HepG2 (cell line): ENCODE measurements around the gene DNAI2. TPM values are rescaled to one million over a fixed set of nuclear protein-coding genes. Genes with fewer than 3 reads are reported as not detected.
"Not testable (repeated sequence)": the region's sequence is repeated elsewhere in the genome, so short reads cannot be mapped to it uniquely, and the experiment has no call there.

Experiments
- ATAC-seq: fragments of 200-7000 bp; cut with Tn5 transposase; 3 replicates; pipeline ENCODE4 v1.9.1; 2020; ENCODE audit warnings: mild to moderate bottlenecking, moderate library complexity
- BruUV-seq: library from RNA; stranded (reverse); fragments of 400-500 nt; replicated peaks from 2 replicates; lab custom pipeline; 2021; lab: Mats Ljungman, UMichigan
- CTCF ChIA-PET: fragments of 300-600 bp; formaldehyde crosslinking; extraction: SDS; loops from one replicate; lab custom pipeline; 2021; ENCODE audit warnings: low total read pairs, inconsistent platforms, low intra/inter-chr PET ratio; lab: Yijun Ruan, JAX
- POLR2A ChIA-PET: fragments of 350-600 bp; sonication (Branson Sonifier 250); formaldehyde crosslinking; loops from one replicate; lab custom pipeline; 2020; ENCODE audit warnings: antibody characterized with exemption, inconsistent platforms; lab: Yijun Ruan, JAX
- DNase-seq: peaks from one replicate; pipeline ENCODE4 v3.0.0-alpha.2; 2015; ENCODE audit warnings: low spot score
- FAIRE-seq: peaks from 3 replicates; lab custom pipeline; 2011; peaks lifted over from hg19 to GRCh38; lab: Jason Lieb, UNC
- H2AFZ ChIP-seq: one replicate; pipeline ENCODE4 v1.6.1; 2011; ENCODE audit warnings: low read length, inconsistent platforms
- H3K27ac ChIP-seq: fragments of 300-600 bp; 3 replicates; pipeline ENCODE4 v1.8.0; 2011; ENCODE audit warnings: mixed run types, mild to moderate bottlenecking, mixed read lengths, low read length, inconsistent platforms; ENCODE audit not compliant: insufficient read depth; ENCODE audit errors: extremely low read length
- H3K27me3 ChIP-seq, 2 experiments: fragments of 200-600 bp in 1 of 2; 2 replicates in 1 of 2; 3 replicates in 1 of 2; pipeline versions ENCODE4 v1.6.0 to v1.8.0; 2011; ENCODE audit warnings: low read length in 2 of 2, mild to moderate bottlenecking in 2 of 2, moderate library complexity in 2 of 2, inconsistent platforms in 1 of 2; ENCODE audit not compliant: insufficient read depth in 2 of 2, control insufficient read depth in 1 of 2
- H3K36me3 ChIP-seq, 2 experiments: fragments of 200-600 bp in 1 of 2; replicated peaks in 1 of 2; 2 replicates in 1 of 2; 3 replicates in 1 of 2; pipeline versions ENCODE4 v1.5.1 to v1.8.0; 2011; ENCODE audit warnings: low read length in 2 of 2, inconsistent platforms in 1 of 2; ENCODE audit not compliant: insufficient read depth in 2 of 2, control insufficient read depth in 1 of 2
- H3K4me1 ChIP-seq: 2 replicates; pipeline ENCODE4 v1.5.1; 2012; ENCODE audit warnings: low read length, inconsistent platforms; ENCODE audit not compliant: insufficient read depth
- H3K4me2 ChIP-seq: 2 replicates; pipeline ENCODE4 v1.6.0; 2011; ENCODE audit warnings: low read depth, low read length, inconsistent platforms
- H3K4me3 ChIP-seq, 3 experiments: fragments of 200-600 bp in 1 of 3; sonication (generic), shearing (Covaris generic) in 1 of 3; replicated peaks in 1 of 3; 2 replicates each; pipeline ENCODE4 v1.5.1; 2011 to 2016; ENCODE audit warnings: low read length in 3 of 3, inconsistent platforms in 2 of 3, low read depth in 2 of 3, mild to moderate bottlenecking in 2 of 3, control low read depth in 1 of 3, mixed read lengths in 1 of 3; ENCODE audit not compliant: insufficient read depth in 1 of 3
- H3K79me2 ChIP-seq: one replicate; pipeline ENCODE4 v1.6.1; 2011; ENCODE audit warnings: low read length, inconsistent platforms; ENCODE audit not compliant: insufficient read depth
- H3K9ac ChIP-seq: 2 replicates; pipeline ENCODE4 v1.6.0; 2011; ENCODE audit warnings: mild to moderate bottlenecking, low read depth, low read length, inconsistent platforms; ENCODE audit not compliant: insufficient read depth
- H3K9me3 ChIP-seq: 2 replicates; pipeline ENCODE4 v1.5.1; 2012; ENCODE audit warnings: mild to moderate bottlenecking, low read length
- H4K20me1 ChIP-seq: 2 replicates; pipeline ENCODE4 v1.6.0; 2011; ENCODE audit warnings: inconsistent platforms, mild to moderate bottlenecking, low read length, moderate library complexity; ENCODE audit not compliant: insufficient read depth
- MAFF ChIP-seq: IDR thresholded peaks from 2 replicates; pipeline ENCODE4 v1.6.1; 2011; ENCODE audit warnings: low read depth, low read length, improper control_type of control experiment
- MAFK ChIP-seq, 2 experiments: IDR thresholded peaks in 1 of 2; conservative IDR thresholded peaks in 1 of 2; 2 replicates each; pipeline ENCODE4 v1.6.1; 2011; ENCODE audit warnings: improper control_type of control experiment in 2 of 2, low read length in 2 of 2
- ZNF205 ChIP-seq: IDR thresholded peaks from 2 replicates; pipeline ENCODE4 v1.6.1; 2018; ENCODE audit warnings: missing biosample characterization, missing genetic modification reagents
- WGBS: methylation state at CpG from one replicate; pipeline ENCODE4 v1.1.6; 2017; ENCODE audit warnings: low lambda C conversion rate; 5-methylcytosine and 5-hydroxymethylcytosine counted together
- in situ Hi-C: cut with HindIII; loops from 2 replicates; pipeline ENCODE4 v1.10.0; 2017; ENCODE audit warnings: low pct_unique_long_range_greater_than_20kb; ENCODE audit not compliant: extremely low pct_ligation_motif_present
- intact Hi-C: fragments of 100-400 bp; cut with micrococcal nuclease; formaldehyde crosslinking; loops from one replicate; pipeline ENCODE4 v1.10.0; 2022; ENCODE audit not compliant: unreplicated experiment
- polyA plus RNA-seq, 8 experiments: library from polyadenylated mRNA; depleted of rRNA in 3 of 8; stranded (reverse) in 7 of 8; unstranded in 1 of 8; fragments of >200 nt; fragmentation: Illumina TruSeq in 4 of 8; extraction: Trizol in 4 of 8; gene quantifications; 2 replicates each; pipeline versions ENCODE4 v1.2.1 to v1.2.3, GENCODE V29; 2011 to 2016; ENCODE audit warnings: low read depth in 4 of 8, missing spikeins in 1 of 8, mixed read lengths in 1 of 8; ENCODE audit not compliant: insufficient read depth in 1 of 8
- total RNA-seq, 5 experiments: library from RNA; depleted of rRNA; stranded (reverse); fragments of >200 nt; fragmentation: Illumina TruSeq; extraction: Trizol; gene quantifications; 2 replicates each; pipeline ENCODE4 v1.2.3, GENCODE V29; 2016; ENCODE audit warnings: low read depth in 1 of 5
- TF ChIP-seq, protein P1 (sequence below), 2 experiments: sonication (generic) in 1 of 2; formaldehyde crosslinking in 1 of 2; IDR thresholded peaks; 2 replicates each; pipeline versions ENCODE4 v1.5.1 to v1.6.1; 2011 to 2020; ENCODE audit warnings: borderline replicate concordance in 1 of 2, low read depth in 1 of 2, low read length in 1 of 2, mild to moderate bottlenecking in 1 of 2, missing genetic modification reagents in 1 of 2, moderate library complexity in 1 of 2

Gene DNAI2
- total and polyA plus RNA-seq, 2 of the 13 experiments (the other 11 are each of a cell fraction or from before 2014, with no cell fraction given): not detected

DNA sequence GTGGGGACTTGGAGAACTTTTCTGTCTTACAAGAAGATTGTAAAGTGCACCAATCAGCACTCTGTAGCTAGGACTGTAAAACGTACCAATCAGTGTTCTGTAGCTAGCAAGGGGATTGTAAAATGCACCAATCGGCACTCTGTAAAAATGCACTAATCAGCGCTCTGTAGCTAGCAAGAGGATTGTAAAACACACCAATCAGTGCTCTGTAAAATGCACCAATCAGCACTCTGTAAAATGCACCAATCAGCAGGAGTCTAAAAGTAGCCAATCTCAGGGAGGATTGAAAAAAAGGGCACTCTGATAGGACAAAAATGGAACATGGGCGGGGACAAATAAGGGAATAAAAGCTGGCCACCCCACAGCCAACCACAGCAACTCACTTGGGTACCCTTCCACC is 7.0 kb upstream of the DNAI2 start:
- DNase-seq, H3K9ac ChIP-seq, FAIRE-seq, in situ Hi-C loops, H3K4me3 ChIP-seq, H3K4me1 ChIP-seq, H3K79me2 ChIP-seq, H3K4me2 ChIP-seq, H3K9me3 ChIP-seq, CTCF ChIA-PET, BruUV-seq, POLR2A ChIA-PET, H4K20me1 ChIP-seq, H3K36me3 ChIP-seq, ATAC-seq, H2AFZ ChIP-seq, intact Hi-C loops, H3K27ac ChIP-seq: not testable (repeated sequence)
- TF ChIP-seq MAFF: 0 out of 2 replicates have a peak, but pooled peaks have one; percentile 19
- TF ChIP-seq MAFK (conservative IDR thresholded peaks at IDR 0.05 in 1 of 2, IDR thresholded peaks at IDR 0.05 in 1 of 2; ENCODE audit: low read length in 2 of 2): peak in 1 of 2 experiments; percentile 49; a peak in 2 of 4 replicates
- H3K27me3 ChIP-seq: peaks cover 0 to 33% of the 10 kb centered on the region in 2 experiments; a peak in 4 of 5 replicates
- 47% methylated on average over 4 of the region's 4 CpGs for WGBS

DNA sequence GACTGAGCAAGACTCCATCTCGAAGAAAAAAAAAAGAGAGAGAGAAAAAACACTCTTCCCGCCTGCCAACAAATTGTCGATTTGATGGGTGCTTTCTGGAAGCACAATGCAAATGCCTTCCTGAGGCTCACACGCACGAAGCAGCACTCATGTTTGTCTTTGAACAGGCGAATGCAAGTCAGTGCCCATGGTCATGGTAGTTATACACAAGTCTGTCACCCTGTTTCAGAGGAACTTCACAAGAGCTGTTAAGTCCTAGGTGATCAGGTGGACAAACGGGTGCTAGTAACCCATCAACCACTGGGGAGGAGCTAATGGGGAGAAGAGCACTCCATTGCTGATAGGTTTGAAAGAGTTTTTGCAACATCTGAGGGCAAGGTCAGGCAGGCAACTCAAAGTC is 6.5 kb upstream of the DNAI2 start:
- in situ Hi-C loops (no loop called here), intact Hi-C loops (no loop called here)
- Histone ChIP-seq H3K9ac (no peak overlapping the region), H2AFZ (no peak overlapping the region), H3K4me2 (no peak overlapping the region), H4K20me1 (no peaks in the 10 kb centered on the region), H3K27me3 (peaks cover 0 to 38% of the 10 kb centered on the region in 2 experiments; a peak in 4 of 5 replicates), H3K4me3 (no peak overlapping the region), H3K9me3 (no peaks in the 10 kb centered on the region), H3K27ac (no peak overlapping the region), H3K36me3 (no peaks in the 10 kb centered on the region; a peak in 1 of 5 replicates), H3K79me2 (no peaks in the 10 kb centered on the region), H3K4me1 (no peaks in the 10 kb centered on the region)
- ATAC-seq (peak; percentile 37), FAIRE-seq (no peak)
- POLR2A ChIA-PET: no interaction called here
- CTCF ChIA-PET: no interaction called here
- TF ChIP-seq, protein P1, sequence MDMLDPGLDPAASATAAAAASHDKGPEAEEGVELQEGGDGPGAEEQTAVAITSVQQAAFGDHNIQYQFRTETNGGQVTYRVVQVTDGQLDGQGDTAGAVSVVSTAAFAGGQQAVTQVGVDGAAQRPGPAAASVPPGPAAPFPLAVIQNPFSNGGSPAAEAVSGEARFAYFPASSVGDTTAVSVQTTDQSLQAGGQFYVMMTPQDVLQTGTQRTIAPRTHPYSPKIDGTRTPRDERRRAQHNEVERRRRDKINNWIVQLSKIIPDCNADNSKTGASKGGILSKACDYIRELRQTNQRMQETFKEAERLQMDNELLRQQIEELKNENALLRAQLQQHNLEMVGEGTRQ (IDR thresholded peaks at IDR 0.05; ENCODE audit: low read depth, low read length): no peak
- TF ChIP-seq, protein P1 (CRISPR knock-in tag; IDR thresholded peaks at IDR 0.05; ENCODE audit: borderline replicate concordance): no peak
- peak; percentile 62; the same call in 1 of the 2 replicates for TF ChIP-seq ZNF205
- TF ChIP-seq, all 625 proteins: peak for 1
- DNase-seq: no peak
- BruUV-seq: no TSS peak
- 31% methylated on average over 7 of the region's 7 CpGs for WGBS
